ENCODE measurements around the gene NOC2L.

Gene NOC2L

GRCh38 chr1:913491-914130, 45.4 kb downstream of the NOC2L start:
- DNase-seq: no peak

DNA sequence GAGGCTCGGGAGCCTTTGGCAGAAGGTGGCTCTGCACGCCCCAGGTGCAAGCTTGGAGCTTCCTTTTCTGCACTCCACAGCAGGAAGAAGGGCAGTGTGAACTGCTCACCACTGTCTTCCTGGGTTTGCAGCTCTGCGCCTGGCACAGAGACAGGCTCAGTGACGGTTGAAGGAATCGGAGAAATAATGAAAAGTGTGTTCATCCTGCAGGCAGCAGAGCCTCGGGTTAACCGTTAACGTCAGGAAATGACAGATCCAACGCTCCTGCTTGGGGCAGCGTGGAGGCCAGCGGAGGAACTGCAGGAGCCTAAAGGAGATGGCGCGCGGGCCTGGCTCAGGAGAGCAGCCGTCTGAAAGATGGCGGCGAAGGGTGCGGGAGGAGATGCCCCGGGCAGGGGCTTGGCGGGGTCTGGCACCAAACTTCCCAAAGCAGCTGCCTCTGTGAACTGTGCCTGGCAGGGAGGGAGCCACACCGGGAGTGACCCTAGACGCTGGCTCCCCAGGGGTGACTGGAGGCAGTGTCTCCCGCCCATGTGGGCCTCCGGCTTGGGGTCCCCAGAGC, 46.2 kb downstream of the NOC2L start:
- DNase-seq: no peak

DNA sequence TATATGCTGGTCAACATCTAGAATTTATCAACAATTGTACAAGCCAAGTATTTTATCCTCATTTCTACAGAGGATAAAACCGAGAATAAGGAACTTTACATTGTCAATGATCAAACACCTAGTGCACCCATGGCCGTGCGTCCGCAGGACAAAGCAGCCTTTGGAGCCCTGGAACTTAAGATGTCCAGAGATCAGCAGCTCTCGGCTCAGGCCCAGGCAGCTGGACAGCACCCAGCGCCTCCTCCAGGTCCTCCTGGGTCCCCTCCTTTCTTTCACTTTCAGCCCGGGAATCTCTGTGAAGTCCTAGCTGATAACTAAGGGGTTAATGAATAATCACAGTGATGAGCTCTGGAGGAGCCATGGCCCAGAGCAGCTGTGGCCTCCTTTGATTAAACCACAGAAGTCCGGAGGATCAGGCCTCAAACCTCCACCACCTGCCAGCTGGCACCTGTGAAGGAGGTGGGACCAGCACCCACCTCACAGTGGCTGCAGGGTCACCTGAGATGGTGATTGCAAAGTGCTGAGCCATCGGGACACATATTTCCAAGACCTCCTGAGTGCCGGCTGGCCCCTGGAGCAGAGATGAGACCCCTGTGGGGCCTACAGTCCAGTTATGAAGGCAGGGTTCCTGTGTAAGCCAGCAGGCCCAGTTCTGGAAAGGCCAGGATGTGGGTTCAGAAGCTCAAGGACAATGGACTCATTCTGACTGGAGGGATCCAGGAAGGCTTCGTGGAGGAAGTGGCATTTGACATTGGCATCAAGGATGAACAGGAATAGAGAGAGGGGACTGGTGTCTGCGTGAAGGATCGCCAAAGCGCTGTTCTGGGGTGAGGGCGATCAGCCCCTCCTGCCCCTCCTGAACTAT, 46.9 kb downstream of the NOC2L start:
- peak in 1 of 2 donors; percentile 3 for DNase-seq

- DNase-seq: peak in 1 of 2 donors; percentile 9
These were observed 48.0 kb downstream of the NOC2L start for GRCh38 chr1:910881-911721.

DNA sequence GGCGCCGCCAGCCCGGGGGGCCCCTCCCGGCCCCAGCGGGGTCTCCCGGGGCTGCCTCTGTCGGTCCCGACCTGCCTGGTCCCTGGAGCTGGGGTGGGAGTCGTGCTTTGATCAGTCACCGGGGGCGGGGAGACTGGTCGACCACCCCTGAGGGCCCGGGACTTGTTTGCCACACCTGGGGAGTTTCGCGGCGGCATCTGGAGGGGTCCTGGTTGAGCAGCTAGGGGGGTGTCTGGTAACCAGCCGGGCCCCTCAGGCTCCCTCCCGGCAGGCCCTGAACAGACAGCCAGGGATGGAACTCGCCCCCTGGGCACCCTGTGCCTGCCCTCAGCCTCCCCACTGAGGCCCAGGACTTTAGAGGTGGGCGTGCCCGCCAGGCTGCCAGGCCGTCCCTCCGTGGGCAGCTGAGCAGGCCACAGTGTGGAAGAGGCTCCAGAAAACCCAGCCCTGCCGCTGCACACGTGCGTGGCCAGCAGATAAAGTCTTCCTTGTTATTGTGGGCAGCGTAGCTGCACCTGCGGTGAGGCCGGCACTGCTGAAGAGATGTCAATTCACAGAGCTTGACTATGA, 48.7 kb downstream of the NOC2L start:
- DNase-seq: peak in 1 of 2 donors; percentile 7

- DNase-seq: peak in 1 of 2 donors; percentile 10
These were observed 49.2 kb downstream of the NOC2L start for GRCh38 chr1:909861-910310.

DNA sequence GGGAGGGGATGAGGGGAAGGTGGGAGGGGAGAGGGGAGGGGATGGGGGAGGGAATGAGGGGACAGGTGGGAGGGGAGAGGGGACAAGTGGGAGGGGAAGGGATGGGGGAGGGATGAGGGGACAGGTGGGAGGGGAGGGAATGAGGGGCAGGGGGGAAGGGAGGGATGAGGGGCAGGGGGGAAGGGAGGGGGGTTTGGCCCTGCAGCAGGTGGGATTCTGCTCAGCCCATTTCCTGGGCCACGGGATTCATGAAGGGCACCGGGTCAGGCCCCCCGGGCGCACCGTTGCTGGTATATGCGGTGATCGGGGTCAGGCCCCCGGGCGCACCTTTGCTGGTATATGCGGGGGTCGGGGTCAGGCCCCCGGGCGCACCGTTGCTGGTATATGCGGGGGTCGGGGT, 50.4 kb downstream of the NOC2L start:
- no peak for DNase-seq

- no peak for DNase-seq
These were observed 51.2 kb downstream of the NOC2L start for GRCh38 chr1:907611-908451.

- DNase-seq: peak in 1 of 2 donors; percentile 55
These were observed 52.2 kb downstream of the NOC2L start for GRCh38 chr1:906600-907420.

- DNase-seq: no peak
These were observed 53.1 kb downstream of the NOC2L start for GRCh38 chr1:905811-906599.

GRCh38 chr1:905071-905749, 53.8 kb downstream of the NOC2L start:
- DNase-seq: peak in 1 of 2 donors; percentile 31

DNA sequence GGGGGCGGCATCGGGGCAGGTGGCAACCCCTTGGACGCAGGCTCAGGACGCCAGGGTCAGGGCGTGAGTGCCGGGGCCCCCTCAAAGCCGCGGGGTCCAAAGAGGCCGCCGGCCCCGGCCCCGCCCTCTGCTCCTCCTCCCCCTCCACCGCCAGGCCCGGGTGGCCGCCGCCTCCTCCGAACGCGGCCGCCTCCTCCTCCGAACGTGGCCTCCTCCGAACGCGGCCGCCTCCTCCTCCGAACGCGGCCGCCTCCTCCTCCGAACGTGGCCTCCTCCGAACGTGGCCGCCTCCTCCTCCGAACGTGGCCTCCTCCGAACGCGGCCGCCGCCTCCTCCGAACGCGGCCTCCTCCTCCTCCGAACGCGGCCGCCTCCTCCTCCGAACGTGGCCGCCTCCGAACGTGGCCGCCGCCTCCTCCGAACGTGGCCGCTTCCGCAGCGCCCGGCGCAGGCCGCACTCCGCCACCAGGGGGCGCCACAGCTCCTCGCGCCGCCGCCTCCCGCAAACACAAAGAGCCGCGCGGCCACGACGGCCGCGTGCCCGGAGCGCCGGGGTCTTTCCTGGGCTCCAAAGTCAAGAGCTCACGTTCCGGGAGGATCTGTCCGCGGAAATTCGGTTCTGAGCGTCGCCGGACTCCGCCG, 54.6 kb downstream of the NOC2L start:
- peak; percentile 85 to 87 for DNase-seq

GRCh38 chr1:903721-904271, 55.3 kb downstream of the NOC2L start:
- DNase-seq: no peak

GRCh38 chr1:903305-903704, 55.8 kb downstream of the NOC2L start:
- no peak for DNase-seq

- DNase-seq: no peak
These were observed 56.3 kb downstream of the NOC2L start for GRCh38 chr1:902802-903201.

- no peak for DNase-seq
These were observed 57.8 kb downstream of the NOC2L start for GRCh38 chr1:901108-901859.

GRCh38 chr1:899636-900317, 59.3 kb downstream of the NOC2L start:
- DNase-seq: no peak

All from CD4-positive, alpha-beta T cell treated with Interleukin-4 for 1 hour (primary cell).